SK-N-DZ (cell line): ENCODE results near the gene KBTBD13.
"Not testable (repeated sequence)": the region's sequence is repeated elsewhere in the genome, so short reads cannot be mapped to it uniquely, and the experiment has no call there.

Source experiments
- DNase-seq: peaks from one replicate; pipeline ENCODE4 v3.0.0-alpha.2; 2015; ENCODE audit warnings: low spot score

KBTBD13 gene

DNA sequence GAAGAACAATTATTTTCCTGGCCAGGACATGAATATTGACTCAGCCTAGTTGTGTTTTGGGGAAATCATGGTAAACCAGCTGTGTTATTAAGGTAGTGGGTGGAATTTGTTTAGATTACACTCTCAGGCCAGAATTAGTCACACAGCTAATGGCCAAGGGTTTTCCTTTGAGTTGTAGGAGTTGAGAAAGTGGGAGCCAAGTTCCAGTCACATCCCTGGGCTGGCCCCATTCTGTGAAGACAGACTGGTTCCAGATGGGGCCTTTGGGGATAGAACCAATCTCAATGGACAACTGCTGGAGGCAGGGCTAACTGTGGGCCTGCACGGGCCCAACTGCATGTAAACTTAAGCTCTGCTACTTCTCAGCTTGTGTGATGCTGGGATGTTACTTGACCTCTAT, 7.4 kb upstream of the KBTBD13 start:
- DNase-seq: no peak

DNA sequence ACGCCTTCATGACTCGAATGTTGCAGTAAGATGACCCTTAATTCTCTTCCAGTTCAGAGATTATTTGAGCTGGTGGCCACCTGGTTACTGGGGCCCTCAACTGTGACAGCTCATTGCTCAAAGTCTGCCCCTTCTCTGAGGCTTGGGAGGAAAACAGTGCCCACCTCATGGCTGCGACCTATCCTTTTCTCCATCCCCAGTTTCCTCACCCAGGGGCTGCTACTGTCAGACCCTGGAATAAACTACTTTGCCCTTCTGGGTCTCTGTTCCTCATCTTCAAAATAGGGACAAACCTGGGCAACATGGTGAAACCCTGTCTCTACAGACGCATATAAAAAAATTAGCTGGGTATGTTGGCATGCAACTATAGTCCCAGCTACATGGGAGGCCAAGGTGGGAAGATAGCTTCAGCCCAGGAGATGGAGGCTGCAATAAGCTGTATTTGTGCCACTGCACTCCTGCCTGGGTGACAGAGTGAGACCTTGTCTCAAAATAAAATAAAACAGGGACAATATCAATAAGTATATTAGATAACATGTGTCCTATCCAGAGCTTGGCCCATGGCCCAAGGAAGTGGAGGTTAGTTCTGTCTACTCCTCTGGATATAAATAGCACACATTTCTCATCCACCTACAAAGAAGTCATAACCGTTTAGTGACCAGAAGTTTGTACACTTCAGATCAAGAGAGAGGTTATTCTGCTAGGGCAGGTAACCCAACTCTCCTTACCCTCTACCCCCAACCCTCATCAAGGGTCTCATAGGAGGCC, 6.6 kb upstream of the KBTBD13 start:
- no peak for DNase-seq

DNA sequence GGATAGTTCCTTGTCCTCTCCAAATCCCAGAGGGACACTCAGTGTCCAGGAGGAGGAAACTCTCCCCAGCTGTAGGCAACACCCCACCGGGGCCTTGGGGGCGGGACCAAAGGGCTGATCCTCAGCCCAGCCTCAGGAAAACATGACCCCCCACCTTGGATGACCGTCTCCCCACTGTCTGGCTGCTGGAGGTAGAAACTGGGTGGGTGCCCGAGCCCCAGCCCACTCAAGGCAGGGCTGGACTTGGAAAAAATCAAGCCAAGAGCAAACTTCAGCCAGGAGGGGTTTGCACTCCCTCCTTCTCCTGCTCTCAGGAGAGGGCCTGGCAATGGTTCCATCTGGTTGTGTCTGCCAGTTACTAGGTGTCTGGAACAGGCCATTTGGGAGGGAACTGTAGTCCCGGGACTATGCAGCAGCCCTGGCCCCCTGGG, 5.2 kb upstream of the KBTBD13 start:
- DNase-seq: no peak

DNA sequence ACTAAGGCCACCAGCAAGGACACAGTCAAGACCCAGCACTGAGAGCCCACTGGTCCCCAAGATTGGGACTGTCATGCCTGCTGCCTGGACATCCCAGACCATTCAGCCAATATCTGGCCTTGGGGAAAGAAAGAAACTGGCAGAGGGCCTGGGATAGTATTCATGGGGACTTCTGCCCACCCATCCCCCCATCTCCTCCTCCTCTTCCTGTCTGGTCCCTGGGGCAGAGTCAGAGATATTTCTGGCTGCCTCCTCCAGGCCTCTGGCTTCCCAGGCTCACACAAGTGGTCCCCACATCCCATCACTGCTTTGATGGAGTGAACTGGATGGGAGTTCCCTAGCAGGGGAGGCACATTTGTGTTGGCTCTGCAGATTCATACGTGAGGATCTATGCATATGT, 4.5 kb upstream of the KBTBD13 start:
- no peak for DNase-seq

DNA sequence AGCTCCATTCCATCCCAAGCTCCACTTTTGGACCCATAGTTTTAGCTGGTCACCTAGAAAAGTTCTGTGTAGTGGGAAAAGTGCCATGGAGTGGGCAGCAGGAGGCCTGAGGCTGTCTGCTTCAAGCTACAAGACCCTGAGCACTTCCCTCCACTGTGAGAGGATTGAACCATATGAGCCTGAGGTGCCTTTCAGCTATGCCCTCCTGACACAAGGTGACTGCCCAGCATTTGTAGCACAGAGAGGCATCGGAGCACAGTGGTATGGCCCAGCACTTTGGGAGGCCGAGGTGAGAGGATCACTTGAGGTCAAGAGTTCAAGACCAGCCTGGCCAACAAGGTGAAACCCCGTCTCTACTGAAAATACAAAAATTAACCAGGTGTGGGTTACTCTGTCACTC, 3.9 kb upstream of the KBTBD13 start:
- no peak for DNase-seq

DNA sequence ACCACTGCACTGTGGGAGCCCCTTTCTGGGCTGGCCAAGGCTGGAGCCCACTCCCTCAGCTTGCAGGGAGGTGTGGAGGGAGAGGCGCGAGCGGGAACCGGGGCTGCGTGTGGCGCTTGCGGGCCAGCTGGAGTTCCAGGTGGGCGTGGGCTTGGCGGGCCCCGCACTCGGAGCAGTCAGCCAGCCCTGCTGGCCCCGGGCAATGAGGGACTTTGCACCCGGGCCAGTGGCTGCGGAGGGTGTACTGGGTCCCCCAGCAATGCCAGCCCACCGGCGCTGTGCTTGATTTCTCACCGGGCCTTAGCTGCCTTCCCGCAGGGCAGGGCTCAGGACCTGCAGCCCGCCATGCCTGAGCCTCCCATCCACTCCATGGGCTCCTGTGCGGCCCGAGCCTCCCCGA, 1.6 kb upstream of the KBTBD13 start:
- not testable (repeated sequence) for DNase-seq

DNA sequence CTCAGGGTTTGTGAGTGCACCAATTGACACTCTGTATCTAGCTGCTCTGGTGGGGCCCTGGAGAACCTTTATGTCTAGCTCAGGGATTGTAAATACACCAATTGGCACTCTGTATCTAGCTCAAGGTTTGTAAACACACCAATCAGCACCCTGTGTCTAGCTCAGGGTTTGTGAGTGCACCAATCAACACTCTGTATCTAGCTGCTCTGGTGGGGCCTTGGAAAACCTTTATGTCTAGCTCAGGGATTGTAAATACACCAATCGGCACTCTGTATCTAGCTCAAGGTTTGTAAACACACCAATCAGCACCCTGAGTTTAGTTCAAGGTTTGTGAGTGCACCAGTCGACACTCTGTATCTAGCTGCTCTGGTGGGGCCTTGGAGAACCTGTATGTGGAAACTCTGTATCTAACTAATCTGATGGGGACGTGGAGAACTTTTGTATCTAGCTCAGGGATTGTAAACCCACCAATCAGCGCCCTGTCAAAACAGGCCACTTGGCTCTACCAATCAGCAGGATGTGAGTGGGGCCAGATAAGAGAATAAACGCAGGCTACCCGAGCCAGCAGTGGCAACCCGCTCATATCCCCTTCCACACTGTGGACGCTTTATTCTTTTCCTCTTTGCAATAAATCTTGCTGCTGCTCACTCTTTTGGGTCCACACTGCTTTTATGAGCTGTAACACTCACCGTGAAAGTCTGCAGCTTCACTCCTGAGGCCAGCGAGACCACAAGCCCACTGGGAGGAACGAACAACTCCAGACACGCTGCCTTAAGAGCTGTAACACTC, 745 bp upstream of the KBTBD13 start:
- DNase-seq: not testable (repeated sequence)

DNA sequence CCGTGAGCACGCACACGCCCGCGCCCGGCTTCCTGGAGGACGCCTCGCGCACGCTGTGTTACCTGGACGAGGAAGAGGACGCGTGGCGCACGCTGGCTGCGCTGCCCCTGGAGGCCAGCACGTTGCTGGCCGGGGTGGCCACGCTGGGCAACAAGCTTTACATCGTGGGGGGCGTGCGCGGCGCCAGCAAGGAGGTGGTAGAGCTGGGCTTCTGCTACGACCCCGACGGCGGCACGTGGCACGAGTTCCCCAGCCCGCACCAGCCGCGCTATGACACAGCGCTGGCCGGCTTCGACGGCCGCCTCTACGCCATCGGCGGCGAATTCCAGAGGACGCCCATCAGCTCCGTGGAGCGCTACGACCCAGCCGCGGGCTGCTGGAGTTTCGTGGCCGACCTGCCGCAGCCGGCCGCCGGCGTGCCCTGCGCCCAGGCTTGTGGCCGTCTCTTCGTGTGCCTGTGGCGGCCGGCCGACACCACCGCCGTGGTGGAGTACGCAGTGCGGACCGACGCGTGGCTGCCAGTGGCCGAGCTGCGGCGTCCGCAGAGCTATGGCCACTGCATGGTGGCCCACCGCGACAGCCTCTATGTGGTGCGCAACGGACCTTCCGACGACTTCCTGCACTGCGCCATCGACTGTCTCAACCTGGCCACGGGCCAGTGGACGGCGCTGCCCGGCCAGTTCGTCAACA, 890 bp downstream of the KBTBD13 start:
- DNase-seq: no peak

DNA sequence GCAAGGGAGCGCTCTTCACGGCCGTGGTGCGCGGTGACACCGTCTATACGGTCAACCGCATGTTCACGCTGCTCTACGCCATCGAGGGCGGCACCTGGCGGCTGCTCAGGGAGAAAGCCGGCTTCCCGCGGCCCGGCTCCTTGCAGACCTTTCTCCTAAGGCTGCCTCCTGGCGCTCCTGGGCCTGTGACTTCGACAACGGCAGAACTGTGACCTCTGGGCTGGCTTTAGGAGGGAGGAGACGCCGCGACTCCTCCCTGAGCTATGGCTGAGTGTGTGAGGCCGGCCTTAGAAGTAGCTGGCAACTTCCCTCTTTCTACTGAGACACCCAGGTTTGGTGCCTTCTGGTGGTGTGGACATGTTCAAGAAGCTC, 1.4 kb downstream of the KBTBD13 start:
- DNase-seq: peak; percentile 70

DNA sequence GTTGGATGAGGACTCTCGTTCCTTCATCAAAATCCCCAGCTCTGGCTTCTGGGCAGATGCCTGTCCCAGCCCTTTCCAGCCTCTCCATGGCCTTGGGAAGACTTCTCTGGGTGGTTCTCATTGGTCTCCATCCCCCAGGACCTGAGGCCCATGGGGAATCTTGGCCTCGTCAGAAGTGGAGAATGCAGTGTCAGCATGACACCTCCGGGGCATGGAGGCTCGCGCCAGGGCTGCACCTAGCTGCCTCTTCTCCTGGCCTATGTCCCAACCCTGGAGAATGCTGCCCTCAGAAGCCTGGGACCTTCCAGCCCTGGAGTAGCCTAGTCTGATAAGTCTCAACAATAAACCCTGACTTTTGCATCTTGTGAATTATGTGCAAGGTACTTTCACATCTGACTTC, 3.0 kb downstream of the KBTBD13 start:
- DNase-seq: no peak

DNA sequence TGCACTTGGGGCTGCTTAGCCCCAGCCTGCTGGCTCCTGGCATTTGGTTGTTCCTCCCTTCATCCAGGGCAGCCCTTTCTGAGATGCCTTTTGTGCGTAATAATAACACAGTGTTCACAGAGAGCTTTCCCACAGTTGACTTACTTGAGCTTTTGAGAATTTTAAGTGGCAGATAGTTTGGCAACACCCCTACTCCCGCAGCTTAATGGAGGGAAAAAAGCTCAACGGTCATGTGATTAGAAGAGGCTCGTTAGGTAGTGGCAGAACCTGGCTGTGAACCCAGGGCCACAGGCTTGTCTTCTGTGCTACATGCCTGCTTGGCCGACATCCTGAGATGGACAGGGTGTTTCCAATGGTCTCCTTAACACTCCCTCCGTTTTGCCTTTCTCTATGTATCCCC, 4.7 kb downstream of the KBTBD13 start:
- DNase-seq: no peak

DNA sequence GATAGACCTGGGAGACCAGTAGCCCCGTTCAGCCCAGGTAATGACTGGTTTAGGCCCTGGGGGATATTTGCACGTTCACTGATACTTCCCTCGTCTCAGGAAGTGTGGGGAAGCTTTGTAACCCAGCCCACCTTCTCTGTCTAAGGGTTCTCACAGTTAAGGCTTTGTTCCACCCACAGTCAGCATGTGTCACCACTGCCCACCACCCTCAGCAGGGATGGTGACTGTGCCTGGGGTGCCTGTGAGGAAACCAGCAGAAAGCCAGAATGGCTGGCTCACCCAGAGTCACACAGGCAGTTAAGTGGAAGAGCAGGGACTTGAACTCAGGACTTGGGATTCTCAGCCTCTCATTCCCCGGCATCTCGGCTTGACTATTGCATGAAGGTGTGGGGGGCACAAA, 5.2 kb downstream of the KBTBD13 start:
- DNase-seq: no peak

DNA sequence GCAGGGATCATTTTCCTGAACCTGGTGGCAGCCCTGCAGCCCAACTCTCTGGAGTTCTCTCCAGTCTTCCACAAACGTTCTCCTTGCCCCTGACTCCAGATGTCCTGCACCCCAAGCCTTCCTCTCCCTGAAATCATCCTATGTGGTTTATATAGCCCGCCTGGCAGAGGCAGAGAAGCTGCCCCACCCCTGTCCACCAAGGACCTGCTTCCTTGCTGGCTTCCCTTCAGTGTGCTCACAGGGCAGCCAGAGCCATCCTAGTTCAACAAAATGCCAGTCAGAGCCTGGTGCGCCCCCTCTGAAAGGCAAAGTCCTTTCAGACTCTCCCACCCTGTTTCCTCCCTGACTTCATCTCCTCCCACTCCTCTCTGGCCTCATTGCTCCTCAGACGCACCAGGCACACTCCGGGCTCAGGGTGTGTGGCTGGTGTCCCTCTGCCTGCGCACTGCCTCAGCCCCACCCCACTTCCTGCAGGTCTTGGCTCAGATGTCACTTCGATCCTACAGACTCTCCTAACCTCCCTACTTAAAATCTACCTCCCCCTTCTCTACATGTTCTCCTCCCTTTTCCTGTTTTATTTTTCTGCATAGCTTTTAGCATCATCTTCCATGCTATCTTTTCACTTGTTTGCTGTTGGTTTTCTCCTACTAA, 5.9 kb downstream of the KBTBD13 start:
- DNase-seq: peak; percentile 30

DNA sequence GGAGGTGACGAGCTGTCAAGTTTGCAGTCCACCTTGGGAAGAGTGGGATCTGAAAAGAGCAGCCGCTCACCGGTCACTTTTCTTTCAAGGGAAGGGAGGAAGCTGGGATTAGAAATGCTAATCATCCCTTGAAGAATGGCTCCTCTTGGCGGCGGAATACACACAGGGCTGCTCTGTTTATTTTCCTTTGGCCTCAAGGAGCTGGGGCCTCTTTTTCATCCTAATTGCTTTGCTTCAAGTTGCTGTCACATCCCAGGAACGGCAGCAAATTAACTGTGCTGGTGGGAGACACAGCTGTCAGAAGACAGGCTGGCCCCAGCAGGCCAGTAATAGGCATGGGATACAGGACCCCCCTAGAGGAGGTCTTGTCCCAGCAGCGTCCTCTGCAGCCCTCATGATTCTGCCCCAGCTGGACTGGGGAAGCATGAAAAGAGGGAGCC, 6.7 kb downstream of the KBTBD13 start:
- peak; percentile 46 for DNase-seq

DNA sequence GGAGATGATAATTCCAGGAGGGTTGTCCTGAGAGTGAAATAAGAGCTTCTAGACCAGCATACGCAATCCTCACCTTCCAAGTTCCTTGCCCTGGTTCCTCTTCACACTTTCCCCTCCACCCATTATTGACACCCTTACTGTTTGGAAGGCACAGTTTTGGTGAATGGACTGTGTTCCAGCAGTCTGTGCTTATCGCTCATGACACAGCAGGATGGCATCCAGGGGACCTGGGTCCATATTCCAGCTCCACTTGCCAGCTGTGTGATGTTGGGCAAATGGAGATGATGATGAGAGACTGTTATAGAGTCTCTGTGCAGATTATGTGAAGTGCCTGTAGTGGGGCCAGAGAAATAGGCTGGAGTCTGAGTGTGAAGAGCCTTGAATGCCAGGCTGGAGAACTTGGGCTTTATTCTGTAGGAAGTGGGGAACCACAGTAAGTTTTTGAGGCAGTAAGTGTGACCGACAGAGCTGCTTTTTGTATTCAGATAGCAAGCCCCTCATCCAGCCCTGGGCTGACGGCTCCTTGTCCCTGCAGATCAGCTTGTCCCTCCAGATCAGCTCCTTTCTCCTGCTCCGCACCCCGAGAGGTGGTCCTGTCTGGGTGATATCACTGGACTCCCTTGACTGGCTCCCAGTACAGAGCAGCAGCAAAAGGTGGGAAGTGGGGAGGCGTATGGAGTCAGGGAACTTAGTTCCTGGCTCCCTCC, 8.1 kb downstream of the KBTBD13 start:
- no peak for DNase-seq

DNA sequence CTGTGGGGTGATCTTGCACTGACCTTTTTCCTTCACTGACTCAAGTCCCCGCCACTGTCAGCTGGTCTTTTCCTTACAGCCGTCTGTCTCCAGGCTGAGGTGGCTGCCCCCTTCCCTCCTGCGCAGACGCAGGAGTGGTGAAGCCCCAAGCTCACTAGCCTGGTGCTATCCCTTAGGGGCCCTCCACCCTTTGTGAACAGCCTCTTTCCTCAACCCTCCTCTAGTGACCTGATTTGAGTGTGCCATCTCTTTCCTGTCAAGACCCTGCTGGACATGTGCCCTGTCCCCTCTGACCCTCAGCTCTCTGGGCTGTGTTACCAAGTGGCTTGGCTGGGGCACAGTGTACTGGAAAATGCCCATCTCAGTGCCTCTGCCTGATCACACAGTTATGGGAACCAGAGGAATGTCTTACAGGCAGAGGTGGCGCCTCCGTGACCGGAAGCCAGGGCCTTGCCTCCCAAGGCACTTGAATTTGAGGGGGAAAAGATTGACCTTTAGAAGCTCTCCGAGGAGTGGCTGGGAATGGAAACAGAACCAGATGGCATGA, 8.7 kb downstream of the KBTBD13 start:
- no peak for DNase-seq

DNA sequence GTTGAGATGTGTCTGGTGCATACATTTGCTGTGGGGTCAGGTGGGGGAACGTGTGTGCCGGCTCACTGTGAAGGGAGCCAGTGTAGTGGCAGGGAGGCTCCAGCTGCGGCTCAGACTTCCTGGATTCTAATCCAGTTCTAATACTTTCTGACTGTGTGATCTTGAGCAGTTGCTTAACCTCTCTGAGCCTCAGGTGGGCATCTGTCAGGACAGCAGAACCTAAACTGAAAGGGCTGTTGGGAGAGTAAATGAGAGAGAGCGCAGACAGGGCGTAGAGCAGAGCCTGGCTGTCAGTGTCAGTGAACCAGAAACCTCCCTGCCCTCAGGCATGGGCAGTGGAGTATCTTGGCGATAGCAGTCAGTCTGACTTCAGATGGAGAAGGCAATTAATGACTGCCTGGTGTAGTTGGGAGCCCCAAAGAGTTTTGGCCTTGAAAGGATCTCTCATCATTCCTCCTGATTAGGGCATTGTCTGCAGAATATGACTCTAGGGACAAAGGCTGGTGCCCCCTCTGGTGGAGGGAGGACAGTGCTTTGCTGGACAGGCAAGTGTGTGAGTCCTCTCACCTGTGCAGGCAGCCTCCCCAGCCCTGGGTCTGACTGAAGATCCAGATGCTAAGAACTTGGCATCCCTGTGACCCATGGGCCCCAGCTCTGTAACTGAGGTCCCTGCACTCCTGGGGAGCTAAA, 9.6 kb downstream of the KBTBD13 start:
- DNase-seq: peak; percentile 65

DNA sequence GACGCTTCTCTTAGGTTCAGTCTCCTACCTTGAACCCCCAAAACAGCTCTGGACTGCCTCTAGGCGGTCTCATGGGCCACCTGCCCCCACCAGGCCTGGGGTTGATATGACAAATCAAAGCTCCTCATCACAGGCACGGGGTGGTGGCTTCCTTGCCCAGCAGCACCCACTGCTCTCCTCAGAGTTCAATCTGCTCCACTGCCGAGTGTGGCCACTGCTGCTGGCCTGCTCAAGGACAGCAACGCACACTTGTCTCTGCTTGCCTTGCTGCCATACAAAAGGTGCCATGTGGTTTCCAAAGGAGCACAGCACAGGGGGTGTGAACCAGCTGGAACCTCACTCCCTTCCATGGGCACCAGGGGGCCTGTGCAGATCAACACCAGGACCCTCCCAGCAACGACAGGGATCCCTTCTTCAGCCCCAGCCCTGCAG, 10.2 kb downstream of the KBTBD13 start:
- DNase-seq: peak; percentile 53

DNA sequence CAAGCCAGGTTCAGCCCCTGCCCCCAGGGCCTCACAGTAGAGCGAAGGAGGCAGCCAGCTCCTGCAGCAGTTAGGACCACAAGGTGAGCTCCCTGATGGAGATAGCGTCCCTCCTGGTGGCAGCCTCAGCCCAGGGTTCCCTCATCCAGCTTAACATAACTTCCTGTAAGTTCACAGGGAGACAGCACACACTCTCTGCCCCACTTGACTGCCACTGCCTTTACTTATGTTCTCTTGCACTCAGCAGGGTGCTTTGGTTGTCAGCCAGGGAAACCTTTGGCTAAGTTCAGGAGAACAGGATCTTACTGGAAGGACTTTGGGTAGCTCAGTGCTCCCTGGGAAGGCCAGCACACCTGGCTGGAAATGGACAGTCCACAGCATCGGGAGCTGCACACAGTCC, 10.9 kb downstream of the KBTBD13 start:
- DNase-seq: no peak

DNA sequence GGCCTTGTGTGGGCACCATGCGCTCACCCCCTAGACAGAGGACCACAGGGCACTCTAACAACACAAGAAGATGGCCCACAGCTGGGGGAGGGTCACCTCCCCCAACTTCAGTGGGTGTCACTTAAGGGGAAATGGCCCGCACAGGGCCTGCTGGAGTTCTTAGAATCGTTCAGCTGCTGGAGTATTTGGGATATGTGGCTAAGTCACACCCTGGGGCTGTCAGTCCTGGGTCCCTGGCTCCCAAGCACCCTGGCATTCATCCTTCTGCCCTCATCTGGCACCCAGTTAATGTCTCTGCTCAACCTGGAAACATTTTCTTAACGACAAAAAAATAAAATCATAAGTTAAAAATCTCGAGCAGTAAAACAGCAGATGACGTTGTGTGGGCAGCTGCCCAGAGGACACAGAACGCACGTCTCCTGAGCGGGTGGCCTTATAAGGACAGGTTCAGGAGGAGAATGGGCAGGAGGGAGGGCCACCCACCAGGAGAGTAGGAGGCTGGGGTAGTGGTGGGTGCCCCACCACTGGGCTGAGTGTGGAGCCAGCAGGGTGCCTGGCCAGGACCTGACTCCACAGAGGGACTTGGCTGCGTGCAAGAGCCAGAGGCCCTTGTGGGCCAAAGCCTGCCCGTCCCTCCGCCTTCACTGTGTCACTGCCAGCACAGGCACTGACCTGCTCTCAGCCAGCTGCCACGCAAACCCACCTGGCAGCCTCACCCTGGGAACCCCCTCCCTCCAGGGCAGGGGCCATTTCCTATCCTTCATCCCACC, 11.5 kb downstream of the KBTBD13 start:
- no peak for DNase-seq
